Lung (tissue), 12 donors: Measurements from ENCODE around the gene AWAT2. TPM values are rescaled to one million over a fixed set of nuclear protein-coding genes. Genes with fewer than 3 reads are reported as not detected.

Experiments
- ATAC-seq: fragments of 200-7000 bp; cut with Tn5 transposase; one replicate; pipeline ENCODE4 v1.9.1; 2020; ENCODE audit warnings: moderate number of reproducible peaks; ENCODE audit not compliant: insufficient read depth, low FRiP score
- DNase-seq, 3 donors: peaks; one replicate each; pipeline ENCODE4 v3.0.0-alpha.2; 2013 to 2017
- H3K27ac ChIP-seq, 2 donors: one replicate each; pipeline ENCODE4 v1.5.1; 2013; ENCODE audit warnings: mild to moderate bottlenecking in 2 of 2, moderate library complexity in 2 of 2, control low read depth in 1 of 2, inconsistent platforms in 1 of 2, low read depth in 1 of 2, low read length in 1 of 2
- H3K27me3 ChIP-seq, 3 donors: one replicate each; pipeline ENCODE4 v1.5.1; 2013; ENCODE audit warnings: low read length in 2 of 3; ENCODE audit not compliant: control insufficient read depth in 3 of 3, insufficient read depth in 3 of 3
- H3K36me3 ChIP-seq, 4 donors: one replicate each; pipeline ENCODE4 v1.5.1; 2013; ENCODE audit warnings: low read length in 4 of 4, mild to moderate bottlenecking in 1 of 4, moderate library complexity in 1 of 4; ENCODE audit not compliant: control insufficient read depth in 4 of 4, insufficient read depth in 4 of 4
- H3K4me1 ChIP-seq, 5 donors: one replicate each; pipeline ENCODE4 v1.5.1; 2013; ENCODE audit warnings: low read length in 5 of 5, mild to moderate bottlenecking in 2 of 5, moderate library complexity in 1 of 5; ENCODE audit not compliant: control insufficient read depth in 5 of 5, insufficient read depth in 5 of 5
- H3K4me3 ChIP-seq: one replicate; pipeline ENCODE4 v1.5.1; 2013; ENCODE audit warnings: mild to moderate bottlenecking, control low read depth, moderate library complexity
- H3K9ac ChIP-seq, 2 donors: one replicate each; pipeline ENCODE4 v1.5.1; 2013; ENCODE audit warnings: low read length in 2 of 2, control low read depth in 1 of 2; ENCODE audit not compliant: insufficient read depth in 1 of 2
- H3K9me3 ChIP-seq, 4 donors: one replicate each; pipeline ENCODE4 v1.5.1; 2013; ENCODE audit warnings: low read length in 3 of 4, mild to moderate bottlenecking in 1 of 4, moderate library complexity in 1 of 4; ENCODE audit not compliant: control insufficient read depth in 4 of 4, insufficient read depth in 3 of 4
- WGBS, 2 donors: extraction: QIAGEN DNeasy Blood & Tissue Kit; methylation state at CpG; one replicate each; pipeline ENCODE4 v1.1.7; 2013; 5-methylcytosine and 5-hydroxymethylcytosine counted together
- polyA plus RNA-seq, 2 donors: library from polyadenylated mRNA; stranded (reverse); fragments of 200-250 nt; gene quantifications; one replicate each; pipeline ENCODE4 v1.2.1, GENCODE V29; 2013
- total RNA-seq, 2 donors: library from RNA; depleted of rRNA in 1 of 2; stranded (reverse); fragments of >200 nt in 1 of 2; gene quantifications; one replicate each; pipeline ENCODE4 v1.2.1, GENCODE V29; 2014 to 2021
- TF ChIP-seq, protein P1 (sequence below): IDR thresholded peaks from 2 replicates; pipeline ENCODE4 v1.5.1; 2012; ENCODE audit warnings: mild to moderate bottlenecking; ENCODE audit errors: control extremely low read depth, extremely low read depth
- donor health status: control.
- donor health status: control.
- donor health status: Bipolar disorder and iron deficiency.
- donor health status: healthy.
- donor health status: DM: yes; HTN: yes; CAD: no.

Gene AWAT2
- total and polyA plus RNA-seq, 4 donors, result 0.07 TPM; not detected in 3

DNA sequence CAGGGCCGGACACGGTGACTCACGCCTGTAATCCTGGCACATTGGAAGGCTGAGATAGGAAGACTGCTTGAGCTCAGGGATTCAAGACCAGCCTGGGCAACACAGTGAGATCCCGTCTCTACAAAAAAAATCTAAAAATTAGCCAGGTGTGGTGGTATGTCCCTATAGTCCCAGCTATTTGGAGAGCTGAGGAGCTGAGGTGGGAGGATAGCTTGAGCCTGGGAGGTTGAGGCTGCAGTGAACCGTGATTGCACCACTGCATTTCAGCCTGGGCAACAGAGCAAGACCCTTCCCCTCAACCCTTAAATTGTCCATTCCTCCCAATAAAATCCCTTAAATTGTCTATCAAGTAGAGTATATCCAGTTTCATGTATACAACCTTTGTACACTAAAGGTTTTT lies 29.6 kb upstream of the AWAT2 start:
- H3K9me3 ChIP-seq, result peaks cover 0 to 4% (median 0%) of the 10 kb centered on the region in 4 donors
- peaks cover 2 to 27% (median 7%) of the 10 kb centered on the region in 3 donors for H3K27me3 ChIP-seq
- no peak overlapping the region for H3K27ac ChIP-seq
- TF ChIP-seq, protein P1, sequence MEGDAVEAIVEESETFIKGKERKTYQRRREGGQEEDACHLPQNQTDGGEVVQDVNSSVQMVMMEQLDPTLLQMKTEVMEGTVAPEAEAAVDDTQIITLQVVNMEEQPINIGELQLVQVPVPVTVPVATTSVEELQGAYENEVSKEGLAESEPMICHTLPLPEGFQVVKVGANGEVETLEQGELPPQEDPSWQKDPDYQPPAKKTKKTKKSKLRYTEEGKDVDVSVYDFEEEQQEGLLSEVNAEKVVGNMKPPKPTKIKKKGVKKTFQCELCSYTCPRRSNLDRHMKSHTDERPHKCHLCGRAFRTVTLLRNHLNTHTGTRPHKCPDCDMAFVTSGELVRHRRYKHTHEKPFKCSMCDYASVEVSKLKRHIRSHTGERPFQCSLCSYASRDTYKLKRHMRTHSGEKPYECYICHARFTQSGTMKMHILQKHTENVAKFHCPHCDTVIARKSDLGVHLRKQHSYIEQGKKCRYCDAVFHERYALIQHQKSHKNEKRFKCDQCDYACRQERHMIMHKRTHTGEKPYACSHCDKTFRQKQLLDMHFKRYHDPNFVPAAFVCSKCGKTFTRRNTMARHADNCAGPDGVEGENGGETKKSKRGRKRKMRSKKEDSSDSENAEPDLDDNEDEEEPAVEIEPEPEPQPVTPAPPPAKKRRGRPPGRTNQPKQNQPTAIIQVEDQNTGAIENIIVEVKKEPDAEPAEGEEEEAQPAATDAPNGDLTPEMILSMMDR, result no peak
- DNase-seq (no peak), ATAC-seq (no peak)
- no peak overlapping the region for H3K9ac ChIP-seq
- WGBS, 2 donors, result 86 to 99% methylated on average over 5 of the region's 5 CpGs
- H3K36me3 ChIP-seq, result no peaks in the 10 kb centered on the region
- no peaks in the 10 kb centered on the region for H3K4me1 ChIP-seq
- no peak overlapping the region for H3K4me3 ChIP-seq

DNA sequence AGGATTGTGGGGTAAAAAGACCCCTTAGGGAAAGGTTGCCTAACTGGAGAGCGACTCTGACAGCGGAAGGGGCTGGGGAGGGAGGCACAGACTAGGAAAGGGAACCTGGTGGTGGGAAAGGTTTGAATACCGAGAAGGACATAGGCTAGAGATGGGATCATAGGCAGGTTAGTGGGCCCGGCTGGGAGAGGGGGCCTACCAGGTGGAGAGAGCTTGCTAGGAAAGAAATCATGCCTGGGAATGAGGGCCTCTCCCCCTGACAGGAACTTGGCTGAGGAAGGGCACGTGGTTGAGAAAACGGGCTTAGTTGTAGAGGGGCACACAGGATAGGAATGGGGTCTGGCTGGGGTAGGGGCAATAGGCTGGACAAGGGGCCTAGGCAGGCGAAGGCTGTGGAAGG lies 16.9 kb upstream of the AWAT2 start:
- ATAC-seq, result no peak
- Histone ChIP-seq H3K9me3 (peaks cover 0 to 8% (median 0%) of the 10 kb centered on the region in 4 donors), H3K9ac (no peak overlapping the region), H3K36me3 (no peaks in the 10 kb centered on the region), H3K4me1 (no peaks in the 10 kb centered on the region), H3K27me3 (peaks cover 0 to 21% (median 0%) of the 10 kb centered on the region in 3 donors), H3K4me3 (no peak overlapping the region), H3K27ac (no peak overlapping the region)
- 78 to 94% methylated on average over 7 of the region's 7 CpGs for WGBS, 2 donors
- no peak for DNase-seq
- TF ChIP-seq, protein P1, result no peak

DNA sequence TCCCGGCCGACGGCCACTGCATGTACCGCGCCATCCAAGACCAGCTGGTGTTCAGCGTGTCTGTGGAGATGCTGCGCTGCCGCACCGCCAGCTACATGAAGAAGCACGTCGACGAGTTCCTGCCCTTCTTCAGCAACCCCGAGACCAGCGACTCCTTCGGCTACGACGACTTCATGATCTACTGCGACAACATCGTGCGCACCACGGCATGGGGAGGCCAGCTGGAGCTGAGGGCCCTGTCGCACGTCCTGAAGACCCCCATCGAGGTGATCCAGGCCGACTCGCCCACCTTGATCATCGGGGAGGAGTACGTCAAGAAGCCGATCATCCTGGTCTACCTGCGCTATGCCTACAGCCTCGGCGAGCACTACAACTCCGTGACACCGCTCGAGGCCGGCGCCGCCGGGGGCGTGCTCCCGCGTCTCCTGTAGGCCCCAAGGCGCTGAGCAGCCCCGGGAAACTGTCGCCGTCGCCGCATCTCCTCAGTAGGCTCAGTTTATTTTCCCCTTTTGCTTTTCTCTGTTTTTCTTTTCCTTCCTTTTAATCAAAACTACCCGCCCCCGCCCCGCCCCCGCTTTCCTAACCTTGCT lies 13.3 kb upstream of the AWAT2 start:
- no peak overlapping the region for H3K4me3 ChIP-seq
- H3K9ac ChIP-seq, result no peak overlapping the region
- peaks cover 0 to 8% (median 0%) of the 10 kb centered on the region in 4 donors for H3K9me3 ChIP-seq
- WGBS, 2 donors, result 86 to 97% methylated on average over 40 to 52 of the region's 52 CpGs
- no peaks in the 10 kb centered on the region for H3K36me3 ChIP-seq
- TF ChIP-seq, protein P1, result no peak
- H3K4me1 ChIP-seq, result no peaks in the 10 kb centered on the region
- no peak for DNase-seq
- no peak for ATAC-seq
- H3K27me3 ChIP-seq, result peaks cover 0 to 24% (median 0%) of the 10 kb centered on the region in 3 donors
- no peak overlapping the region for H3K27ac ChIP-seq

DNA sequence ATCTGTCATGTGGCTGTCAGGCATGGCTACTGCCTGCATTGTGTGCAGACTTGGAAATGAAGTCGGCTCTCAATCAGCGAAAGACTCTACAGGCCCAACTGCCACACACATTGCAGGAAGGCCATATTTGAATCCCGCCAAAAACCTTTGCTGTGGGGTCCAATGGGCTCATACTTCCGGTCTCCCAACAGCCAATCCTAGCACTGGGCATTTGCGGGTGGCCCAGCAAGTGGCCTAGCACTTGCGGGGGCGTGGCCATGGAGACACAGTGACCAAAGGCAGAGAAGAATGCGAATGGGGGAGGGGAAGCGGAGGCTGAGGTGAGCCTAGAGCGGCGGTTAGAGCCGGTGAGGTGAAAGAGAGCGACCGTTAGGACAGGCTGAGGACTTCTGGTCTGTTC lies 12.3 kb upstream of the AWAT2 start, which contains the start of gene OTUD6A:
Gene OTUD6A, plus strand, starts transcription at position 382 of the 400 bp plus-strand sequence. CDS start 68 bp downstream, outside the sequence.
- no peak within 1 kb of the TSS for H3K9ac ChIP-seq
- no peak within 1 kb of the TSS for H3K4me3 ChIP-seq

More for the DNA sequence above, 12.3 kb upstream of the AWAT2 start, which contains the start of gene OTUD6A:
- TF ChIP-seq, protein P1, result no peak
- Histone ChIP-seq H3K4me1 (no peaks in the 10 kb centered on the region), H3K9me3 (peaks cover 0 to 8% (median 0%) of the 10 kb centered on the region in 4 donors), H3K27ac (no peak within 1 kb of the TSS), H3K36me3 (no peaks in the 10 kb centered on the region), H3K27me3 (peaks cover 0 to 20% (median 0%) of the 10 kb centered on the region in 3 donors)
- DNase-seq (no peak), ATAC-seq (no peak)
- 88 to 96% methylated on average over 14 of the region's 14 CpGs for WGBS, 2 donors
